T-helper 2 cell treated with Interferon-gamma antibody and Interleukin-4, amounts not matched to agents 100 ng/mL and 5 ng/mL, for 36 hours (primary cell): ENCODE results near the gene HMGXB4. TPM values are rescaled to one million over a fixed set of nuclear protein-coding genes. Genes with fewer than 3 reads are reported as not detected.

Source experiments
- intact Hi-C: fragments of 100-400 bp; cut with micrococcal nuclease; formaldehyde crosslinking; loops from one replicate; pipeline ENCODE4 v1.15.1; 2023
- total RNA-seq: library from RNA; stranded (reverse); gene quantifications from 2 replicates; pipeline ENCODE4 v1.2.3, GENCODE V29; 2022

HMGXB4 gene
- total RNA-seq, 1 donor from 2014 or later = 39.8 TPM

DNA sequence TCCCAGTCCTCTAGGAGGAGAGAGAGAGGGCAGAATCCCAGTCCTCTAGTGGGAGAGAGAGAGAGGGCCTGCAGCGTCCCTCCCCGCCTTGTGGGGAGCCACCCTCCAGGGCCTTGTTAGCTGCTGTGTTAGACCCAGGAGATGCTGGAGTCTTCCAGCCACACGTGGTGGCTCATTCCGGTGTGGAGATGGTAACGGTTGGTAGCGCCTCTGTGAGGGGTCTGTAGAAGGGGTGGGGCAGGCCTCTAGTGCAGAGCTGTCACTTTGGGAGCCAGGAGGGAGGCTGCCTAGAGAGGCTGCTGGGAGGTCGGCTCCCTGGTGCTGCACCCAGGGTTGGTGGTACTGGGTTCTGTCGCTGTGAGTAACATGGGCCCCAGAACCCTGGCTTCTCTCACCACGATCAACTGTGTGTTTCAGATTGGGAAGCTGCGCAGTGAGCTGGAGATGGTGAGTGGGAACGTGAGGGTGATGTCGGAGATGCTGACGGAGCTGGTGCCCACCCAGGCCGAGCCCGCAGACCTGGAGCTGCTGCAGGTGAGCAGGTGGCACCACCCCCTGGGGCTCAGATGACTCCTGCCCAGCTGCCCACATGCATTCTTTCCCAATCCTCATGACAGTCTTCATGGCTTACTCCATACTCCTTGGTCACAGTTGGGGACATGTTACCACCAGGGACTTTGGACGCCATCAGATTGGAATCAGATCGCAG, 69.7 kb downstream of the HMGXB4 start:
- intact Hi-C loops = no loop called here

DNA sequence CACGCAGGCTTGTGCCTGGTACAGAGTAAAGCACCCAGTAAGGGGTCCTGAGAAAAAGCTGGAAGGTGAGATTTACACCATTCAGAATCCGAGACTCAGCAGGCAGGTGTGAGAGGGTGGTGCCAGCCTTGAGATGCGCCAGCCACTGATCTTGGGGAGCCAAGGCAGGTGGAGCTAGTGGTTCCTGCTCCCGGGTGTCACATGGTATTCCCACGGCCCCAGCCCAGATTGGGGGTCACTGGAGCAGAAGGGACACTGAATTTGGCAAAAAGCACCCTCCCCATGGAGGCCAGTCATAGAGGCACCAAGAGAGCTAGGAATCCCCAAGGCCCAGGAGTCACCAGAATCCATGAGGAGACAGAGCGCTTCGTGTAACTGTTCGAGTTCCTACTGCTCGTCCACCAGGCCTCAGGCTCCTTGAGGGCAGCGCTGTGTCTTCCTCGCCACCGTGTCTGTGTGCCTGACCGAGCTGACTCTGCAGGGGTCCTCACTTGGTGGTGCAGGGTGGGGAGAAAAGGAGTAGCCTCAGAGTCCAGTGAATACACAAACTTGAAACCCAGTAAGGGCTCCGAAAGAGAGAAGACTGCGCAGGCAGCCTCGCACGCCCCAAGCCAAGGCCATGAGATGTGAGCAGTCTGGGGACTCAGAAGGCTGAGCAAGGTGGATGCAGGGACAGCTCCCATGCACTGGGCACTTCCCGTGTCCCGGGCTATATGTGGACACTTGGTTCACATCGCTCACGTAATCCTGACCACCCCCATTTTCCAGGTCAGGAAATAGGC, 70.6 kb downstream of the HMGXB4 start:
- intact Hi-C loops = no loop called here

DNA sequence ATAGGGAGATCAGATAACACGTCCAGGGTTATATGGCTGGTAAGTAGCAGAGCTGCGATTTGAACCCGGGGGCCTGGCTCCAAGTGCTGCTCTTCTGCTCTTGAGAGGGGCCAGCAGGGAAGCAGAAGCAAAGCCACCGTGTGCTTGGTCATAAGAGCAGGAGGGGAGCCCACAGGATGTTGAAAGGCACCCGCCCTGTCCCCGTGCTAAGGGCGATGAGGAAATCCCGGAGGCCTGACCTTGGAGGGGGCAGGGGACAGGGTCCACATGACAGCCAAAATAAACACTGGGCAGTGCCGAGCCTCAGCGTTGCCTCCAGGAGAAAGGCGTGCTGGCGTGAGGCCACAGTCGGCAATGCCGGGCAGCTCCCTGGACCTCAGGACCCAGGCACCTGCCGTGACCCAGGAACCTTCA, 71.2 kb downstream of the HMGXB4 start:
- intact Hi-C loops = no loop called here

GRCh38 chr22:35329114-35329847, 72.0 kb downstream of the HMGXB4 start:
- intact Hi-C loops = no loop called here

DNA sequence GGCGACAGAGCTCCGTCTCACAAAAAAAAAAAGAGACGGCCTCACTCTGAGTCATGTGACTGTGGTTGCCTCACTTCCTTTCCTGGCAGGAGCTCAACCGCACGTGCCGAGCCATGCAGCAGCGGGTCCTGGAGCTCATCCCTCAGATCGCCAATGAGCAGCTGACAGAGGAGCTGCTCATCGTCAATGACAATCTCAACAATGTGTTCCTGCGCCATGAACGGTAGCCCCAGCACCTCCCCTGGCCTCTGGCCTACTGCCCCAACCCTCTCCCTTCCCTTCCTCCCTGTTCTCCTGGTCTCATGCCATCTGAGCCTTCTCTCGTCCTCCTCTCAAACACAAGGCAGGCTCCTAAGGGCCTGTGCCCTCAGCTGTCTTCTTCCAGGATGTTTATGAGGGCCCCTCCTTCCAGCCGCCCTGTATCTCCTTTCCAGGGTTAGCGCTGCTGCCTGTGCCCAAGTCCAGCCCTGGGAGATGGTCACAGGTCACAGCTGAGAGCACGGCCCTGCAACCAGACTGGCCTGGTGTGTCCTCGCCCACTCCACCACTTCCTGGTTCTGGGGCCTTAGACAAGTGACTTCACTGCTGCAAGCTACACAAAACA, 73.1 kb downstream of the HMGXB4 start:
- intact Hi-C loops = no loop called here

GRCh38 chr22:35332278-35332677, 75.0 kb downstream of the HMGXB4 start:
- intact Hi-C loops = no loop called here

- intact Hi-C loops = no loop called here
Measured at GRCh38 chr22:35333220-35333619, 75.9 kb downstream of the HMGXB4 start.

- intact Hi-C loops = no loop called here
Measured at GRCh38 chr22:35334004-35334403, 76.7 kb downstream of the HMGXB4 start.

GRCh38 chr22:35335468-35335867, 78.2 kb downstream of the HMGXB4 start:
- intact Hi-C loops = no loop called here

GRCh38 chr22:35335936-35336781, 78.9 kb downstream of the HMGXB4 start:
- intact Hi-C loops = no loop called here

DNA sequence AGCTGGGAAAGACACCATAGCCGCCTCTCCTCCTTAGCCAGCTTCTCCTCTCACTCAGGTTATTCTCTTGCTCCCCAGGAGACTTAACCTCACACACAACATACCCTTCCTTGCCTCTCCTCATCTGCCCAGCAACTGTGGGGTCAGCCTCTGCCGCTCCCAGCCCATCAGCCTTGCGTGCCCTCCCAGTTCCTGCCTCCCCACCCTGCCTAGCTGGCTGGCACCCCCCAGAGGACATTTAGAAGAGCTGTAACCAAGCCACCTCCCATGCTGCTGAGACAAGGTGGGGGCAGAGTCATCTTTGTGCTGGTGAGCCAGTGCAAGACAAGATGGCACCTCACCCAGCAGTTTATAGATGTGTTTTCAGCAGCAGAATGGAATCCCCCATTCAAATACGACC, 80.6 kb downstream of the HMGXB4 start:
- intact Hi-C loops = no loop called here

GRCh38 chr22:35341090-35341874, 84.0 kb downstream of the HMGXB4 start:
- intact Hi-C loops = no loop called here

DNA sequence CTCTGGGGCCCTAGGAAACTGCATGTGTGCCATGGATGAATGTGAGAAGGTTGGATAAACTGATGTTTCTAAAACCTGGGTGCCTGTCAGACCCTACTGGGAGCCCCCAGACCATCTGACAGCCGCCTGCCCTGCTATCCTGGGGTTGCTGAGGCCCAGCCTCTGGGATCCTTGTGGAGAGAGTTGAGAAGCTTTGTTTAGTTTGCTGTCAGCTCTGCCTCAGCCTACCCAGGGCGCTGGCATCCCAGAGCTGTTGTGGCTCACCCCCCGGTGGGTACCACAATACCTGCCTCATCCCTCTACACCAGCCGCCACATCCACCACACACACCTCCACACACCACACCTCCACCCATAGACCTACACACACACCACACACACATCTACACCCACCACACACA, 85.1 kb downstream of the HMGXB4 start:
- intact Hi-C loops = no loop called here

DNA sequence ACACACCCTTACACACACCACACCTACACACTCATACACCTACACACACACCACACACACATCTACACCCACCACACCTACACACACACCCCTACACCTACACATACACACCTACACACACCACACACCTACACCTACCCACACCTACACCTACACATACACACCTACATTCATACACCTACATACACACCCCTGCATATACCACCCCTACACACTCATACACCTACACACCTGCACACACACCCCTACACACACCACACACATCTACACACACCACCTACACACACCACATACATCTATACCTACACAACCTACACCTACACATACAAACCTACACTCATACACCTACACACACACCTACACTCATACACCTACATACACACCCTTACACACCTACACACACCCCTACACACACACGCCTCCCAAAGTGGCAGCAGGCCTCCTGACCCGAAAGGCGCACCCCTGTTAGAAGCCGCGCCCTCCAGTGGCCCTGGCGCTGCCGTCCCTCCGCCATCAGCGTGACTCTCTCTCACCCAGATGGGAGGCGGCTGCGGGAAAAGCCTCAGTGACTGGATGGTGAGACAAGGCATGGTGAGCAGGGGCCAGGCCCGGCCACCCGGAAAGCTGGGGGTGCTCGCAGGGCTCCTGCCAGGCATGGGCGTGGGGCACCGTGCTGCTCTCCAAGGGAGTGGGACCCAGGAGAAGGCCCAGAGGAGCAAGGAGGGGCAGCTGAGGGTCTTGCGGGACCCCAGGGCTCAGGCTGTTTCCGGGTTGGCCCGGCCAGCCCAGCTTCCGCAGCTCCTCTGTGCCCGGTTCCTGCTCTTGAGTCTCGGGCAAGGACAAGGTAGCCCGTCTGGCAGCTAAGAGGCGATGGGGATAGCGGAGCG, 86.6 kb downstream of the HMGXB4 start:
- intact Hi-C loops = no loop called here

GRCh38 chr22:35344956-35345690, 87.8 kb downstream of the HMGXB4 start:
- intact Hi-C loops = no loop called here
